Bladder microvascular endothelial cell (primary cell): Measurements from ENCODE around the gene RAB2B. TPM values are rescaled to one million over a fixed set of nuclear protein-coding genes. Genes with fewer than 3 reads are reported as not detected.

Experiments
- total RNA-seq: library from RNA; depleted of rRNA; stranded (reverse); fragments of >200 nt; gene quantifications from 2 replicates; pipeline ENCODE4 v1.2.3, GENCODE V29; 2014

RAB2B gene
- total RNA-seq = 20.1 and 45.2 TPM in 2 replicates

DNA sequence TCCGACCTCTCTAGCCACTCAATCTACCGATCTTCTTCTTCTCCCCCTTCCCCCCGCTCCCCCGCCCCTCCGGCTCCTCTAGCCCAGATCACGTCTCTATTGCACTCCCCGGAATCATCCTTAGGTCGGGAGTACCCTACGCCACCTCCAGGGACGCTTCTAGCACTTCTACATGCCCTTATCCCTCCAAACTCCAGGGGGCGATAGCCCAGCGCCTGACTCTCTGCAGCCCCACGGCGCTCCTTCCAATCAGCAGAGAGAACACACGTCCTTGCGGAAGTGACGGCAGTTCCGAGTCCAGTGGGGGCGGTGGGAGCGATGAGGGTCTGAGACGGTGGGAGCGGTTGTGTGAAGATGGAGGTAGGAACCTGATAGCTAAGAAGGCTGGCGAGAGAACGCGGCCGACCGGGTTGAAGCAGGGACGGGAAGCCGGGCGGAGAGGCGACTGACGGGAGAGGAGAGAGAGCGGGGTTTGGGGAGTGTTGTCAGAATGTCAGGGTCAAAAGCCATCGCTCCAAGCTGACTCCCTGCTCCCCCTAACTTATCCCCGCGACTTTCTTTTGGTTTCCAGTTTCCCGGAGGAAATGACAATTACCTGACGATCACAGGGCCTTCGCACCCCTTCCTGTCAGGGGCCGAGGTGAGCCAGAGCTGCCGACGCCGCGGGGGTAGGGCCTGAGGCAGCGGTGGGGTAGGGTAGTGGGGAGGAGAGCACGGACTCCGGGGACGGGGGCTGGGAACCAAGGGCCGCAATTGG is at the start of gene RAB2B, which contains the start of gene TOX4:
Gene RAB2B (minus strand): TSS at position 35 of the 757 bp plus-strand sequence. CDS start 87 bp downstream, outside the sequence.
Gene TOX4 (plus strand): TSS at position 271 of the 757 bp plus-strand sequence. CDS start 84 bp downstream, at position 355.

DNA sequence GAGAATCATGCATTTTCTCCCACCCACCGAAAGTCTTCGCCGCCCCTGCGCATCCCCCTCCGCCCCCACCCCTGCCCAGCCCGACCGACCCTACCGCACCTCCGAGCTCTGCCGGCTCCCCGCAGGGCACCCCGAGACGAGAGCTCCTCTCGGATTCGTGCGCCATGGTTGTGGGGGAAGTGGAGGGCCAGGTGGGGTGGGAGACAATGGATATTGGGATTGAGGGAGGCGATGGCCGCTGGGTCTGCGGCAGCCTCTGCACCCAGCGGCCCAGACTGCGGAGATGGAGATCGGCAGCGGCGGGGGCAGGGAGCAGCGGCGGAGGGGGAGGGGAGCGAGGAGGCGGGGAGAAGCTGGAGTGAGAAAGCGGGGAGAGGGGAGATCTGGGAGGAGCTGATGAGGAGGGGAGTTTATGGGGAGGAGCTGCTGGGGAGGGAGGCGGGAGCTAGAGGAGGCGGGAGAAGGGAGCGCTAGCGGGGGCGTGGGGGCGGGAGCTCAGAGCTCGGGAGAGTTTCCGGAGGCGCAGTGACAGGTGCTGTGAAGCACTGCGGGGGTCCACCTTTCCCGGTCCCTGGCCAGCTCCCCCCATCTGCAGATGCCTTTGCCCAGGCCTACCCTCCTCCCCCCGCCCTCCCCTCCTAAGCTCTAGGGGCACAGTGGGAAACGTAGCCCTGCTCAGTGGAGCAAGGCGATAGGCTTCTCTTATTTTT is 49.4 kb upstream of the RAB2B start, which contains the start of gene SALL2:
Gene SALL2 (minus strand): TSS at position 385 of the 710 bp plus-strand sequence. CDS start 219 bp downstream, at position 166.

DNA sequence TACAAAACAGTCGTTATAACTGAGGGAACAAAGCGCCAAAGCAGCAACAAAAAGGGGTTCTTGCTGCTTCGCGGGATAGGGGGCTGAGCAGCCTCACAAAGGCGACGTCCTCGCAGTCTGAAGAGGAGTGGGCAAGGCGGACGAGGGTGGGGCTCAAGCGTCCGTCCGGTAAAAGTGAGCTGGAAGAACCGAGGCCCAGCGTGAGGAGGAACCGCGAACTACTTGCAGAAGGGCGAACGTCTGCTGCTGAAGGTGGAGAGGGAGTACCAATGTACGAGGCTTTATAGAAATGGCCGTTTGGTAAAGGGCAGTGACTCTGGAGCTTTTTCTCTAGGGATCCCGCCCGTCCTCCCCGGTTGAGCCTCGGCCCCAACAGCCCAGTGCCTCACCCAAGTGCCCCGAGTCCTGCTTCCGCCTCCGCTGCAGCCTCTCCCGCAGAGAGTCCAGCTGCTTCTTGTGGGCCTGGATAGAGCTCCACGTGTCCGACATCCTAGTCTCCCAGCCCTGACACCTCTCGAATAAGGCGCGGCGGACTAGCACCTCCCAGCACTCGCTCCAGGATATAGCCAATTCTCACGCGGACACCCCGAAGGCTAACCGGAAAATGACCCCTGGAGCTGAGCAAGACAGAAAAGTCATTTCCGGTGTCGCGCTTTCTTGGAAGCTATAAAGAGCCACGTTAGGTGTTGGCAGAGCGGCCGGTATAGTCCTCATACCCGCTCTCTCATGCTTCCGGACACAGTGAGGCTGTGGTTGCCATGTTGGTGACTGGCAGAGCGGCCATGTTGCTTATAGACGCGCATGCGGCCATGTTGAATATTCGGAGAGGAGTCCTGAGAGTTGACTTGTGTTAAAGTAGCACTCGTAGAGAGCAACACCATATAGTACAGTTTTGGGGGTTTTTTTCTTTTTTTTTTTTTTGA is 34.2 kb upstream of the RAB2B start, which contains the start of gene METTL3:
Gene METTL3 (minus strand): TSS at position 606 of the 923 bp plus-strand sequence. CDS start 117 bp downstream, at position 489.

DNA sequence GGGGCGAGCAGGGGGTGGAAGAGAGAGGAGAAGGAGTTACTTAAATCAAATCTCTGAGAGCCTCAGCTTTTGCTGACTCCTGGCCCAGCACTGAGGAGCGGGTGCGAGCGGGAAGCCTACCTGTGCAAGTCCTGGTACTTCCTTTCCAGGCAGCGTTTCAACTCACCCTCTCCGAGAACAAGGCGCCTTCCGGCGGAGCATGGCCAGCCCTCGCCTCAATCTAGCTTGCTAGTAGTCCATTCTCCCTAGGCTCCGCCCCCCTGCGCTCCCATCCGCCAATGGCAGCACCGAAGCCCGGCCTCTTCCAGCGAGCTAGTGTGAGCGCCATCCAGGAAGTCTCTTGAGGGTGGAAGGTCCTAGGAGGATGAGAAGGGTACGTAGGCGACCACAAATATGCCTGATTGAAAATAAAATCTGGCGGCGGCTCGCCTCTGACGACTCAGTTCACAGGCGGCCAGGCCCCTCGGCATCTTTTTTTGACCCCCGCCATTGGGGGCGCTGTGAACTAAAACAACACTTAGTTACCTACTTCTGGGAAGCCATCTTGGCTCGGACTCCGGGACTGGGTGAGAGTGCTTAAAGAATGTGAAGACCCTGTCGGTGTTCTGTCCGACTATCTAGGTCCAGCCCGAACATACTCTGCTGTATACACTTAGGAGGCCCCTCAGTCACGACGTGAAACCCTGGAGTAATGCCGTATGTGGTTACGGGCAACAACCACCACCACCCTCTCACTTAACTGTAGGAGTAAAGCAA is 20.7 kb downstream of the RAB2B start, which contains the start of gene CHD8:
Gene CHD8 (minus strand): TSS at position 212 of the 756 bp plus-strand sequence. CDS start 24,480 bp downstream, outside the sequence.

Other genes starting within 250 kb of the RAB2B start
- gene HNRNPC, start 207.5 kb downstream of the RAB2B start, total RNA-seq = 659 and 666 TPM in 2 replicates
- under 0.01 and 0.19 TPM in 2 replicates for gene RPGRIP1, start 196.9 kb downstream of the RAB2B start, total RNA-seq
- 52.3 and 87.7 TPM in 2 replicates for gene SUPT16H, start 92.9 kb downstream of the RAB2B start, total RNA-seq
- 39.0 and 81.2 TPM in 2 replicates for gene CHD8, start 20.8 kb downstream of the RAB2B start, total RNA-seq
- 13.0 and 38.9 TPM in 2 replicates for gene TOX4, start 236 bp upstream of the RAB2B start, total RNA-seq
- 51.5 and 88.2 TPM in 2 replicates for gene METTL3, start 34.4 kb upstream of the RAB2B start, total RNA-seq
- 0.49 and 1.1 TPM in 2 replicates for gene SALL2, start 49.4 kb upstream of the RAB2B start, total RNA-seq
- not detected in 2 replicates for gene OR10G3, start 103.1 kb upstream of the RAB2B start, total RNA-seq
- gene OR10G2, start 158.0 kb upstream of the RAB2B start, total RNA-seq = not detected in 2 replicates
- not detected in 2 replicates for gene OR4E2, start 176.9 kb upstream of the RAB2B start, total RNA-seq
- gene OR4E1, start 196.9 kb upstream of the RAB2B start, total RNA-seq = not detected in 2 replicates